ENCODE measurements around the gene PARD3. TPM values are rescaled to one million over a fixed set of nuclear protein-coding genes. Genes with fewer than 3 reads are reported as not detected.

Gene PARD3
- total RNA-seq, 6 experiments from 2014 or later = 19.1 to 27.8 (median 22.0) TPM

DNA sequence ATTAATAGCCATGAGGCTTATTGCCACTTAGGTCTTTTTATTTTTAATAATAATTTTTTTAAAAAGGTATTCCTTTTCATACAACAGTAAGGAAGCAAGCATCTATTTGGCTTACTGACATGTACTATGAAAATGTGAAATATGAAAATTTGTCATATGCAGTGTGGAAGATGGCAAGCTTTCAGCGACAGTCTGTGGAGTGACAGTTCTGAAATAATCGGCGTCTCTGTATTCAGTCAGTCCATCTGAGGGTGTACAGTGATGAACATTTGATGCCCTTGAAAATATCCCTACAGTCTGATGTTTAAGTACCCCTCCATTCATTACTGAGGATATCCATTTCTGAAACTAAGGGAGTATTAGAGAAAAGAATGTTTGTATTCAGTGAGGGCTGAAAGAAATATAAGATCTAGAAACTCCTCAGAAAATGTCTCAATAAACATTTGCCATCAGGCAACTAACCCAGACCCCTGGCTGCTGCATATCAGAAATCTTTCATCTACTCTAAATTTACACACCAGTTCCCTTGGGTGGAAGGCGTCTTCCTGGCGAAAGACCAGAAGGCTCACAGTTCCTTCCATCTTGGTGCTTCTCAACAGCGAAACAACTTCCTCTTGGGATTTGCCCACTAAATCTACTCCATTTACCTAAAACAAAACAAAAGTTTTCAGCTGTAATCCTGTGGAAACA lies 440.6 kb downstream of the PARD3 start:
- Histone ChIP-seq H3K27me3 (no peaks in the 10 kb centered on the region), H3K4me1 (no peaks in the 10 kb centered on the region), H3K27ac (no peak overlapping the region), H3K36me3 (no peaks in the 10 kb centered on the region), H3K4me3 (no peak overlapping the region), H3K9me3 (no peaks in the 10 kb centered on the region)
- DNase-seq (no peak), ATAC-seq (peak in 2 of 4 donors; percentile 18 to 37)
- 82% methylated on average over 6 of the region's 6 CpGs for WGBS (ENCODE audit: insufficient coverage, low coverage, low lambda C conversion rate, missing lambda C conversion rate)
- no peak for TF ChIP-seq CTCF (IDR thresholded peaks at IDR 0.05)
- no peak for TF ChIP-seq POLR2A (IDR thresholded peaks at IDR 0.05)
- intact Hi-C loops (cut with DNase I) = no loop called here

DNA sequence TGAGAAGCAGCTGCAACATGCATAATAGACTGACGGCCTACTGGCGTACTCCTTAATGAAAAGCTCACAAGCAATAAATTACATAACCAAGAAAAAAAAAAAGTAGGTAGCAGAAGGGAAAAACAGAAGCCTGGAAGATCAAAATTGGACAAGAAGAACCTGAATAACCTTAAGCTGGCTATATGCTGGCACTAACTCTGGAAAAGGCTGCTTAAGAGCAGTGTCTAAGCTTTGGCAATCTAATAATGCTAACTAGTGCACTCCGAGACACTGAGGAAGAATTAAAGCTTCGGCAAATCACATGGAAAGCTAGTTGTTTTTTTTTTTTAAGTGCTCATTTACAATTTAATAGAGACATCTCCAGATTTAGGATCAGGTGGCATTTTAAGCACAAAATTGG lies 441.9 kb downstream of the PARD3 start:
- Histone ChIP-seq H3K27ac (no peak overlapping the region), H3K36me3 (no peaks in the 10 kb centered on the region), H3K27me3 (no peaks in the 10 kb centered on the region), H3K4me3 (no peak overlapping the region), H3K4me1 (no peaks in the 10 kb centered on the region), H3K9me3 (no peaks in the 10 kb centered on the region)
- intact Hi-C loops (cut with DNase I) = no loop called here
- DNase-seq = no peak
- no peak for ATAC-seq
- 96% methylated on average over 4 of the region's 4 CpGs for WGBS (ENCODE audit: insufficient coverage, low coverage, low lambda C conversion rate, missing lambda C conversion rate)
- TF ChIP-seq CTCF (IDR thresholded peaks at IDR 0.05) = no peak
- no peak for TF ChIP-seq POLR2A (IDR thresholded peaks at IDR 0.05)

DNA sequence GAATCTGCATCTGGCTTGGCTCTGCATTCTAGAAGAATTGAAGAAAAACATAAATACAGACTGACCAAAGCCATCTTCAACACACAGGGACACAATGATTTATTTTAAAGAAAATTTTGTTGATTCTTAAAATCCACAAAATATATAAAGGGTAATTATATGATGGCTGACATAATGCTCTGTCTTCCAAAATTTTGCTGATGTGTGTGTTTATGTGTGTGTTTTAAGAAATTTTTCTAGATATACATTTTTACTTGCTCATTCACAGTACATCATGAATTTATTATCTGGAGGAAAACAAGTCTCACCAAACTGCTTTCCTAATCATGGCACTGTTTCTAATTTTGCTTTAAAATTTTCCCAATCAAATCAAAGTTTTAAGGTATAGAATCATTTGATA lies 442.6 kb downstream of the PARD3 start:
- no peak for ATAC-seq

GRCh38 chr10:34370126-34370525 lies 445.0 kb downstream of the PARD3 start:
- ATAC-seq (no peak), DNase-seq (no peak)
- no peak for TF ChIP-seq POLR2A (IDR thresholded peaks at IDR 0.05)
- Histone ChIP-seq H3K36me3 (no peaks in the 10 kb centered on the region), H3K4me3 (no peak overlapping the region), H3K27me3 (no peaks in the 10 kb centered on the region), H3K9me3 (no peaks in the 10 kb centered on the region), H3K4me1 (no peaks in the 10 kb centered on the region), H3K27ac (no peak overlapping the region)
- intact Hi-C loops (cut with DNase I) = no loop called here
- 73% methylated on average over 5 of the region's 5 CpGs for WGBS (ENCODE audit: insufficient coverage, low coverage, low lambda C conversion rate, missing lambda C conversion rate)

More for the DNA sequence above, 442.6 kb downstream of the PARD3 start:
- Histone ChIP-seq H3K4me1 (no peaks in the 10 kb centered on the region), H3K27me3 (no peaks in the 10 kb centered on the region), H3K4me3 (no peak overlapping the region), H3K36me3 (no peaks in the 10 kb centered on the region), H3K9me3 (no peaks in the 10 kb centered on the region), H3K27ac (no peak overlapping the region)
- DNase-seq = no peak
- TF ChIP-seq POLR2A (IDR thresholded peaks at IDR 0.05) (no peak), CTCF (IDR thresholded peaks at IDR 0.05) (no peak)
- intact Hi-C loops (cut with DNase I) = no loop called here

GRCh38 chr10:34369120-34369519 lies 446.0 kb downstream of the PARD3 start:
- H3K9me3 ChIP-seq = no peaks in the 10 kb centered on the region
- WGBS (ENCODE audit: insufficient coverage, low coverage, low lambda C conversion rate, missing lambda C conversion rate) = 90% methylated on average over 3 of the region's 3 CpGs
- intact Hi-C loops (cut with DNase I) = no loop called here
- H3K27me3 ChIP-seq = no peaks in the 10 kb centered on the region
- H3K36me3 ChIP-seq = no peaks in the 10 kb centered on the region
- no peak for ATAC-seq
- peaks cover 0 to 9% (median 0%) of the 10 kb centered on the region in 4 donors for H3K4me1 ChIP-seq
- no peak overlapping the region for H3K4me3 ChIP-seq
- TF ChIP-seq CTCF (IDR thresholded peaks at IDR 0.05) (no peak), POLR2A (IDR thresholded peaks at IDR 0.05) (no peak)
- DNase-seq = no peak
- no peak overlapping the region for H3K27ac ChIP-seq
